Fibroblast of mammary gland (primary cell): Measurements from ENCODE around the gene LAMA3.

ENCODE experiments used
- DNase-seq: peaks from one replicate; pipeline ENCODE4 v3.0.0-alpha.2; 2010; ENCODE audit warnings: low read depth
- H3K4me3 ChIP-seq: 2 replicates; pipeline ENCODE4 v1.5.1; 2011; ENCODE audit warnings: low read depth, mild to moderate bottlenecking, low read length, moderate library complexity; ENCODE audit not compliant: control insufficient read depth
- CTCF ChIP-seq: conservative IDR thresholded peaks from 2 replicates; pipeline ENCODE4 v1.5.1; 2011; ENCODE audit warnings: low read depth, low read length, inconsistent platforms; ENCODE audit not compliant: control insufficient read depth, insufficient read depth

LAMA3 gene

GRCh38 chr18:23827681-23828080, 138.4 kb downstream of the LAMA3 start:
- no peak for DNase-seq
- TF ChIP-seq CTCF = no peak

GRCh38 chr18:23828426-23828825, 139.2 kb downstream of the LAMA3 start:
- no peak for TF ChIP-seq CTCF
- peak; percentile 82 for DNase-seq
- no peak overlapping the region for H3K4me3 ChIP-seq

More at GRCh38 chr18:23827681-23828080, 138.4 kb downstream of the LAMA3 start:
- H3K4me3 ChIP-seq = no peak overlapping the region

- no peak for DNase-seq
- H3K4me3 ChIP-seq = no peak overlapping the region
- TF ChIP-seq CTCF = no peak
These were observed 143.7 kb downstream of the LAMA3 start for GRCh38 chr18:23832911-23833310.

GRCh38 chr18:23833714-23834113, 144.5 kb downstream of the LAMA3 start:
- no peak for TF ChIP-seq CTCF
- H3K4me3 ChIP-seq = no peak overlapping the region
- DNase-seq = no peak

GRCh38 chr18:23835091-23835490, 145.8 kb downstream of the LAMA3 start:
- H3K4me3 ChIP-seq = no peak overlapping the region
- DNase-seq = peak; percentile 48
- TF ChIP-seq CTCF = no peak

- no peak for TF ChIP-seq CTCF
- DNase-seq = peak; percentile 64
- H3K4me3 ChIP-seq = no peak overlapping the region
These were observed 146.3 kb downstream of the LAMA3 start for GRCh38 chr18:23835506-23835905.

- DNase-seq = peak; percentile 82
- no peak for TF ChIP-seq CTCF
- no peak overlapping the region for H3K4me3 ChIP-seq
These were observed 148.3 kb downstream of the LAMA3 start for GRCh38 chr18:23837591-23837990.
